ENCODE data around the gene EXT2. TPM values are rescaled to one million over a fixed set of nuclear protein-coding genes. Genes with fewer than 3 reads are reported as not detected.

Gene EXT2
- total RNA-seq, 1 donor from 2014 or later = 75.0 TPM

DNA sequence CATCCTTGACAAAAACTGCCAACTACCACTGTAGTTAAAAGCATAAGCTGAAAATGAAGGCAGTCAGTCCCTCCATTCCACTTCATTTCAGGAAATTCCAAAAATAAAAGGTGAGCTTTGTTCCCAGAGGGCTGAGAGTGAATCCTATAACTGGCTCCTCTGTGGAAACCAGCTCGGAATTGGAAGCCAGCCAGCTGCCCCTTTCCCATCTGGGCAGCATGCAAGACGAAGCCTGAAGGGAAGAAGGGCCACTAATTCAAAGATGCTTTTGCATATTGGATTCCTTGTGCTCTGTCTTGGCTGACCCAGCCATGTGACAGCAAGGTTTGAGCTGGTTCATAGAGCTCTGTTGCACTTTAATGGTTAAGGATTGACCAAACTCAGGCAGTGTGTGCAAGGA, 131.0 kb downstream of the EXT2 start:
- TF ChIP-seq, protein P1, sequence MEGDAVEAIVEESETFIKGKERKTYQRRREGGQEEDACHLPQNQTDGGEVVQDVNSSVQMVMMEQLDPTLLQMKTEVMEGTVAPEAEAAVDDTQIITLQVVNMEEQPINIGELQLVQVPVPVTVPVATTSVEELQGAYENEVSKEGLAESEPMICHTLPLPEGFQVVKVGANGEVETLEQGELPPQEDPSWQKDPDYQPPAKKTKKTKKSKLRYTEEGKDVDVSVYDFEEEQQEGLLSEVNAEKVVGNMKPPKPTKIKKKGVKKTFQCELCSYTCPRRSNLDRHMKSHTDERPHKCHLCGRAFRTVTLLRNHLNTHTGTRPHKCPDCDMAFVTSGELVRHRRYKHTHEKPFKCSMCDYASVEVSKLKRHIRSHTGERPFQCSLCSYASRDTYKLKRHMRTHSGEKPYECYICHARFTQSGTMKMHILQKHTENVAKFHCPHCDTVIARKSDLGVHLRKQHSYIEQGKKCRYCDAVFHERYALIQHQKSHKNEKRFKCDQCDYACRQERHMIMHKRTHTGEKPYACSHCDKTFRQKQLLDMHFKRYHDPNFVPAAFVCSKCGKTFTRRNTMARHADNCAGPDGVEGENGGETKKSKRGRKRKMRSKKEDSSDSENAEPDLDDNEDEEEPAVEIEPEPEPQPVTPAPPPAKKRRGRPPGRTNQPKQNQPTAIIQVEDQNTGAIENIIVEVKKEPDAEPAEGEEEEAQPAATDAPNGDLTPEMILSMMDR (IDR thresholded peaks at IDR 0.05; ENCODE audit: unreplicated experiment) = no peak
- Mint-ChIP-seq H3K4me1 (peaks cover 51% of the 10 kb centered on the region), H3K4me3 (no peak overlapping the region), H3K27me3 (ENCODE audit: low read depth) (no peaks in the 10 kb centered on the region), H3K27ac (no peak overlapping the region), H3K36me3 (no peaks in the 10 kb centered on the region), H3K9me3 (no peaks in the 10 kb centered on the region)
- DNase-seq (ENCODE audit: low spot score in 2 of 2, unreplicated experiment in 2 of 2) = no peak

DNA sequence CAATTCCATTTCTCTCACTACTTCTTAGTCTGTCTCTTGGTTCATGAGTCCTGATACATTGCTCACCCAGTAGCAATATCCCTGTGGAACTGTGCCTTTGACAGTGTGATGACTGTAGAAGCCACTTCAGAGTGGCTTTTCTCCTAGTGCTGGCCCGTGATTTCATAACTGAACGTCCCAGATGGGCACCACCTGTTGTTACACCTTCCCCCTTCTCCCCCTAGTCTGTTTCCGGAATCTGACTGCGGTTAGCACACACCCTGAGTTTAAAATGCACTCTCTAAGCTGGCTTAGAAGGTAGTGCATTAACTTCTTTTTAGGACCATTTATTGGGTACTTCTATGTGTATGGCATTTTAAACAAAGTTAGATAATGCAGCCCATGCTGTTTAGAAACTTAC, 131.5 kb downstream of the EXT2 start:
- Mint-ChIP-seq H3K36me3 (no peaks in the 10 kb centered on the region), H3K27me3 (ENCODE audit: low read depth) (no peaks in the 10 kb centered on the region), H3K4me3 (no peak overlapping the region), H3K4me1 (peaks cover 47% of the 10 kb centered on the region), H3K27ac (no peak overlapping the region), H3K9me3 (no peaks in the 10 kb centered on the region)
- TF ChIP-seq, protein P1 (IDR thresholded peaks at IDR 0.05; ENCODE audit: unreplicated experiment) = no peak
- no peak for DNase-seq (ENCODE audit: low spot score in 2 of 2, unreplicated experiment in 2 of 2)

DNA sequence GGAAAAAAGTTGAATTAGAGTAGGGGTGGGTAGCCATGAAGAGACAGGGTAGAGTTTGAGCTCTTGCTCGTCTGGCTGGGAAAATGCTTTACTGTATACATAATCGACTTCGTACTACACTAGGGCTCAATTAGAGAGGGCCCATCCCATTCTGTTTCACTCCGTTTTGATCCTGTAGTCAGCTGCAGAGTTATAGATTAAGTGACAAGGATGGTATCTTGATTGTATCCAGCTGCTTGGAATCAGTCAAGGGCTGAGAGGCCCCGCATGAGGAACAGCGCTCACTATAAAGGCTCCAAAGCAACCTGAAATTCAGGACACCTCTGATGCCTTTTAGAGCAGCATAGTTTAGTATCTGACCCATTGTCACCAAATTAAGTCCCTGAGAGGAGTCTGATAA, 132.9 kb downstream of the EXT2 start:
- TF ChIP-seq, protein P1 (IDR thresholded peaks at IDR 0.05; ENCODE audit: unreplicated experiment) = no peak
- Mint-ChIP-seq H3K27me3 (ENCODE audit: low read depth) (no peaks in the 10 kb centered on the region), H3K4me3 (no peak overlapping the region), H3K36me3 (peaks cover 3% of the 10 kb centered on the region), H3K27ac (peak overlapping the region; percentile 47), H3K9me3 (no peaks in the 10 kb centered on the region), H3K4me1 (peaks cover 41% of the 10 kb centered on the region)
- DNase-seq (ENCODE audit: low spot score in 2 of 2, unreplicated experiment in 2 of 2) = no peak

DNA sequence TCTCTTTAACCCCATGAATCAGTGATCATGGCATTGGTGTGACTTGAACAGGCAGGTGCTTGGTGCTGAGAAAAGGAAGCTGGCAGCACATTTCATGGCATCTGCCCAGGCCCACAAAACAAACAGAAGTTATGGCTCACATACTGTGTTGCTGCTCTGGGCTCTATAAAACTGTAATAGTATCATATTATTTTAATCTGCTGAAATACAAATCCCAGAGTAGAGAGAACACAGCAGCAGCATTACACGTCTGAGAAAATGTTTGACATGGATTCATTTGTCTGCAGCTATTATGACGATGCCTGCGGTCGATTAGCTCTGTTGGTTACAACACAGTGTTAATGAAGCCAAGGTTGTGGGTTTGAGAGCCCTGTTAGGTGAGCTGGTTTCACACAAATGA, 133.6 kb downstream of the EXT2 start:
- TF ChIP-seq, protein P1 (IDR thresholded peaks at IDR 0.05; ENCODE audit: unreplicated experiment) = no peak
- H3K9me3 Mint-ChIP-seq = no peaks in the 10 kb centered on the region
- H3K4me1 Mint-ChIP-seq = peaks cover 41% of the 10 kb centered on the region
- H3K27me3 Mint-ChIP-seq (ENCODE audit: low read depth) = no peaks in the 10 kb centered on the region
- DNase-seq (ENCODE audit: low spot score in 2 of 2, unreplicated experiment in 2 of 2) = no peak
- H3K27ac Mint-ChIP-seq = no peak overlapping the region
- H3K4me3 Mint-ChIP-seq = no peak overlapping the region
- H3K36me3 Mint-ChIP-seq = peaks cover 3% of the 10 kb centered on the region

DNA sequence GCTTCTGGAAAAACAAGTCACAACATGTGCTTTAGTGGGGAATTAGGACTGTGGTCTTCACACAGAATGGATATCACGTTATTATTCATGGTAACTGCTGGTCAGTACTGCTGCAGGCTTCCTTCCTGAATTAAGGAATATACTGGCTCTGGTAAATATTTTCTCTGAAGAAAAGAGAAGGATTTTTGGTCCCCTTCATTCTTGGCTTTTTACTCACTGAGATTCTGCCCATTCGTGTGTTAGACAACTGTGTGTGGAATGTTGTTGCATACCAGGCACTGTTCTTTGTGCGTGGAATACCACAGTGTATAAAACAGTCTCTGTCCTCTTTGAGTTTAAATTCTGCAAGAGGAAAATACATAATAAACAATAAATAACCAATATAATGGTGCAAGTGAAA, 134.1 kb downstream of the EXT2 start:
- DNase-seq (ENCODE audit: low spot score in 2 of 2, unreplicated experiment in 2 of 2) = no peak
- Mint-ChIP-seq H3K4me1 (peaks cover 38% of the 10 kb centered on the region), H3K4me3 (no peak overlapping the region), H3K27ac (no peak overlapping the region), H3K36me3 (peaks cover 3% of the 10 kb centered on the region), H3K27me3 (ENCODE audit: low read depth) (no peaks in the 10 kb centered on the region), H3K9me3 (no peaks in the 10 kb centered on the region)
- TF ChIP-seq, protein P1 (IDR thresholded peaks at IDR 0.05; ENCODE audit: unreplicated experiment) = no peak

DNA sequence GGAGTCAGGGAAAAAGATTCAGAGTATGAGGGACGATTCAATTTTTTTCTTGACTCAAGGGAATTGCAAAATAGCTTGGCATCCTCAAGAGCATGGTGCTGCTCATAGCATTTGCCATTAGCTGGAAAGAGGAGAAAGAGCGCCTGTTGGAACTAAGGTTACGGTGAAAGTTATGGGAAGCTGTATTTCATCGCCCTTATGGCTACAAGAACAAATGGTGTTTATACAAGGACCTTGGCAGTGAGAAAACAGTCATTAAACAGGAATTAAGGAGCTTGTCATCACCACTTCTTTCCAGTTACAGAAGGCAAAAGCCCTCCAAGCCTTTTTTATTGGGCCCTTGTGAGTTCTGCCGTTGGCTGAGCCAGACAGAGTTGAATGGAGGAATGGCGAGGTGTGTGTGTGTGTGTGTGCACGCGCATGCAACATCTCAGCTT, 140.3 kb downstream of the EXT2 start:
- peaks cover 28% of the 10 kb centered on the region for H3K36me3 Mint-ChIP-seq
- TF ChIP-seq, protein P1 (IDR thresholded peaks at IDR 0.05; ENCODE audit: unreplicated experiment) = no peak
- no peak overlapping the region for H3K4me3 Mint-ChIP-seq
- H3K4me1 Mint-ChIP-seq = peaks cover 24% of the 10 kb centered on the region
- no peak for DNase-seq (ENCODE audit: low spot score in 2 of 2, unreplicated experiment in 2 of 2)
- no peak overlapping the region for H3K27ac Mint-ChIP-seq
- no peaks in the 10 kb centered on the region for H3K9me3 Mint-ChIP-seq
- H3K27me3 Mint-ChIP-seq (ENCODE audit: low read depth) = no peaks in the 10 kb centered on the region
